HFF-Myc (cell line): ENCODE data around the gene CAPZB.

Source experiments
- DNase-seq: peaks from one replicate; pipeline ENCODE4 v3.0.0-alpha.2; 2011; ENCODE audit warnings: low read depth; ENCODE audit errors: extremely low read depth
- H3K4me3 ChIP-seq: replicated peaks from 2 replicates; pipeline ENCODE4 v1.5.1; 2011; ENCODE audit warnings: low read depth, mild to moderate bottlenecking, control low read depth, low read length
- TF ChIP-seq, protein P1 (sequence below): IDR thresholded peaks from 2 replicates; pipeline ENCODE4 v1.5.1; 2012; ENCODE audit warnings: mild to moderate bottlenecking, low read depth, low read length, control low read depth; ENCODE audit errors: missing control alignments

Gene CAPZB

DNA sequence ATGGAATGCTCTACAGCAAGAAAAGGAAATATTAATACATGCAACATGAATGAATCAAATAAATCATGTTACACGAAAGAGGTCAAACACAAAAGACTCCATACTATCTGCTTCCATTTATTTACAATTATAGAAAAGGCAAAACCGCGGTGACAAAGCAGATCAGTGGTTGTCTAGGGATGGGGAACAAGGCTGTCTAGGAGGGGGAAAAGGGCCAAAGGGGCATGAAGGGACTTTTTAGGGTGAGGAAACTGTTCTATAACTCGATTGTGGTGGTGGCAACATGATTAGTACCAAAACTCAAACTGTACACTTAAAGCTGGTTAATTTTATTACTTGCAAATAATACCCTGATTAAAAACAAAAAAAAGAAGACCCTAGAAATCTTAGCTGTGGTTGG lies 20.6 kb downstream of the CAPZB start:
- DNase-seq, result no peak
- TF ChIP-seq, protein P1, sequence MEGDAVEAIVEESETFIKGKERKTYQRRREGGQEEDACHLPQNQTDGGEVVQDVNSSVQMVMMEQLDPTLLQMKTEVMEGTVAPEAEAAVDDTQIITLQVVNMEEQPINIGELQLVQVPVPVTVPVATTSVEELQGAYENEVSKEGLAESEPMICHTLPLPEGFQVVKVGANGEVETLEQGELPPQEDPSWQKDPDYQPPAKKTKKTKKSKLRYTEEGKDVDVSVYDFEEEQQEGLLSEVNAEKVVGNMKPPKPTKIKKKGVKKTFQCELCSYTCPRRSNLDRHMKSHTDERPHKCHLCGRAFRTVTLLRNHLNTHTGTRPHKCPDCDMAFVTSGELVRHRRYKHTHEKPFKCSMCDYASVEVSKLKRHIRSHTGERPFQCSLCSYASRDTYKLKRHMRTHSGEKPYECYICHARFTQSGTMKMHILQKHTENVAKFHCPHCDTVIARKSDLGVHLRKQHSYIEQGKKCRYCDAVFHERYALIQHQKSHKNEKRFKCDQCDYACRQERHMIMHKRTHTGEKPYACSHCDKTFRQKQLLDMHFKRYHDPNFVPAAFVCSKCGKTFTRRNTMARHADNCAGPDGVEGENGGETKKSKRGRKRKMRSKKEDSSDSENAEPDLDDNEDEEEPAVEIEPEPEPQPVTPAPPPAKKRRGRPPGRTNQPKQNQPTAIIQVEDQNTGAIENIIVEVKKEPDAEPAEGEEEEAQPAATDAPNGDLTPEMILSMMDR, result no peak
- no peak overlapping the region for H3K4me3 ChIP-seq

DNA sequence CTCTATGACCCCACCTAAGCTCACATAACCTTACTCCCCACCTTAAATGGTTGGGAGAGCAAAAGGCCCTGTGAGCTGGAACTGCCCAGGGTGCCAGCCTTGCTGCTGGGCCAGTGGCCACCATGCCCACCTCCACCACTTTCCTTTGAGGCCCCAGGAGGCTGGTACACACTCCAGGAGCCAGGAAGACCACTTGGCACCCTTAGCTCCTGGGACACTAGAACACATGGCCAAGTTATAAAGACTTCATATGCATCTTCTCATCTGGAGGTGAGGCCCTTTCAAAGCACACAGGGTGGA lies 21.9 kb downstream of the CAPZB start:
- no peak for DNase-seq
- TF ChIP-seq, protein P1, result no peak
- H3K4me3 ChIP-seq, result no peak overlapping the region

DNA sequence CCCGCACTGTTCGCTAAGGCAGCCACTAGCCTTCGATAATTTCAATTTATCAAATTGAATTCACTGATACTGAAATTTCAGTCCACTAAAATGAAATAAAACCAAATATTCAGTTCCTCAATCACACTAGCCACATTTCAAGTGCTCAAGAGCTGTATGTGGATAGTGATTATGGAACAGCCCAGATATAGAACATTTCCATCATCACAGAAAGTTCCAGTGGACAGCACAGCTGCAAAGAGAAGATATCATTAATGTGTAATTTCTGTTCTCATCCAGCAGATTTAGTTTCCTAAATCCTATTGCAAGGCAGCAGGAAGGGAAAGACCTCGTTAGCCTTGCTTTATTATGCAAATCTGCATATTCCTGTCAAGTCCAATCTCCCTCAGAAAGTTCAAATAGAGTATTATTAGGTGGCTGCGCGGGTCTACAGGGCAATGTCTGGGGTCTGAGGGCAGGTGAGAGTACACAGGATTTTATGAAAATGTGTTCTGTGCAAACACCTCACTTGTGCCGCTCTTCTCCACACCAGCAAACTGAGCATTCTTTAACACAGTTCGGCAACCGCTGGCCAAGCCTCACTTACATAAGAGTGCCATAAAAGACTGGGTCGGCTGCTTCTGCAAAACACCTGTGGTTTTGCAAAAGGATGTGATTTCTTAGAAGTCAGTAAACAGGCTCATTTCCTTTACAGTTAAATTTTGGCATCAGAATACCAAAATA lies 22.4 kb downstream of the CAPZB start:
- H3K4me3 ChIP-seq, result no peak overlapping the region
- DNase-seq, result no peak
- TF ChIP-seq, protein P1, result no peak

DNA sequence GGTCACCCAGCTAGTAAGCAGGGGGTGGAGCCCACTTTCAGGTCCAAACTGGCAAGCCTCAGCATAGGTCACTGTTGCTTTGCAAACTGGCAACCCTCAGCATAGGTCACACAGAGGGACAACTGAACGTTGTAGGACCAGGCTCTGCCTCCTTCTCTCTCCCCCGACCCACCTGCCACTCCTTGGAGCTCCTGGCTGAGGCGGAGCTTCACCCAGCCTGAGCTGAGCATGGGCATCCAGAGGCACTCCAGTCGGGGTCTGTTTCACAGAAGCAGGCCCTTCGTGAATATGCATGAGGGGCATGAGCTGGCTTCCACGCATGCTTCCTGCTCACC lies 24.2 kb downstream of the CAPZB start:
- H3K4me3 ChIP-seq, result no peak overlapping the region
- no peak for DNase-seq
- TF ChIP-seq, protein P1, result no peak

DNA sequence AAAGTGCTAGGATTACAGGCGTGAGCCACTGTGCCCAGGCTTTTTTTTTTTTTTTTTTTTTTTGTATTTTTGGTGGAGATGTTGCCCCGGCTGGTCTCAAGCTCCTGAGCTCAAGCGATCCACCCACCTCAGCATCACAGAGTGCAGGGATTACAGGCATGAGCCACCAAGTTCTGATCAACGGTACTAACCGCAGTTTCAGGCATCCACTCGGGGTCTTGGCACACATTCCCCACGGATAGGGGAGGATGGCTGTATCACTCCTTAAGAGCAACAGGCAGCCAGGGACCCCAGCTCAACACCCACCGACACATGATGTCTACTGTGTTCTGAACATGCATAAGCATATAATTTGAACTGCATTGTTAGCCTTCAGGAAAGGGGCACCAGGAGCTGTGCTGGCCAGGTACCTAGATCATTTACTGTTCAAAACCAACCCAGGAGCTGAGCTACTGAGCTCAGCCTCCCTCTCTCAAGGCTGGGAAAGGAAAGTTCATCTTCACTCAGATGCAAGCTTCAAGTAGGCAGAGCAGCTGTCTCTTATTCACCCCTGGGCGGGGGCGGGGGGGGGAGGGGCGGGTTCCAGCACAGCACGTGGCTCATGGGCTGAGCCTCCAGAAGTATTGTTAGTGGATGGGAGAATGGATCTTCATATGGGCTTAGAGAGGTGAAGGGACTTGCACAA lies 24.7 kb downstream of the CAPZB start:
- DNase-seq, result no peak
- TF ChIP-seq, protein P1, result no peak

DNA sequence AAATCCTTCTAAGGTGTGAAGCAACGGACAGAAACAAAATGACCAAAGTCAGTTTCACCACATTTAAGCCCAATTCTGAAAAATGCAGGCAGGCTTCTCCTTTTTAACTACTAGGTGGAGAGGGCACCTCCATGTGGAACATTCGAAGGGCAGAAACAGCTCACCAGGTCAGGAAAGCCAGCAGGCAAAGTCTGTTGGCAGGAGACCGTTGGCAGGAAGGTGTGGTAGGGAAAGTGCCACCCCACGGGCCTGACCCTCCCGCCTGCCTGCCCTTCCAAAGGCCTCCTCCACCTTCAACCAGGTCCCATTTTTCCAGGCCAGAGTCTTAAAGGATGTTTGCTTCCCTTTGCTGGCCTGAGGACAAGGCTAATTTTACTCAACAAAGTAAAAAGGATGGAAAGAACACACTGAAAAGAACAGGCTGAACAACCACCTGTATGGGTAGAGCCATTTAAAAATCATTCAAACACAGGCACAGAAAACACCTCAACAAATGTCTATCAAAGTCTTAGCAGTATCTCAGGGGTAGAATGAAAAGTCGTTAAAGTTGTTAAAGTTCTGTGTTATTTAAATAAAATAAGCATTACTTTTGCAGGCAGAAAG lies 26.4 kb downstream of the CAPZB start:
- no peak for DNase-seq
- TF ChIP-seq, protein P1, result no peak
- H3K4me3 ChIP-seq, result no peak overlapping the region

More for the DNA sequence above, 24.7 kb downstream of the CAPZB start:
- H3K4me3 ChIP-seq, result no peak overlapping the region
